GM12873 (cell line): ENCODE results near the gene FUOM.

ENCODE experiments used
- TF ChIP-seq, protein P1 (sequence below): IDR thresholded peaks from 2 replicates; pipeline ENCODE4 v1.5.1; 2012; ENCODE audit warnings: low read depth, mild to moderate bottlenecking, moderate library complexity, low read length, control low read depth; ENCODE audit not compliant: insufficient read depth; ENCODE audit errors: missing control alignments

FUOM gene

GRCh38 chr10:133336118-133336576 is 21.7 kb downstream of the FUOM start:
- TF ChIP-seq, protein P1, sequence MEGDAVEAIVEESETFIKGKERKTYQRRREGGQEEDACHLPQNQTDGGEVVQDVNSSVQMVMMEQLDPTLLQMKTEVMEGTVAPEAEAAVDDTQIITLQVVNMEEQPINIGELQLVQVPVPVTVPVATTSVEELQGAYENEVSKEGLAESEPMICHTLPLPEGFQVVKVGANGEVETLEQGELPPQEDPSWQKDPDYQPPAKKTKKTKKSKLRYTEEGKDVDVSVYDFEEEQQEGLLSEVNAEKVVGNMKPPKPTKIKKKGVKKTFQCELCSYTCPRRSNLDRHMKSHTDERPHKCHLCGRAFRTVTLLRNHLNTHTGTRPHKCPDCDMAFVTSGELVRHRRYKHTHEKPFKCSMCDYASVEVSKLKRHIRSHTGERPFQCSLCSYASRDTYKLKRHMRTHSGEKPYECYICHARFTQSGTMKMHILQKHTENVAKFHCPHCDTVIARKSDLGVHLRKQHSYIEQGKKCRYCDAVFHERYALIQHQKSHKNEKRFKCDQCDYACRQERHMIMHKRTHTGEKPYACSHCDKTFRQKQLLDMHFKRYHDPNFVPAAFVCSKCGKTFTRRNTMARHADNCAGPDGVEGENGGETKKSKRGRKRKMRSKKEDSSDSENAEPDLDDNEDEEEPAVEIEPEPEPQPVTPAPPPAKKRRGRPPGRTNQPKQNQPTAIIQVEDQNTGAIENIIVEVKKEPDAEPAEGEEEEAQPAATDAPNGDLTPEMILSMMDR = no peak

GRCh38 chr10:133335246-133336117 is 22.3 kb downstream of the FUOM start:
- TF ChIP-seq, protein P1 = no peak

DNA sequence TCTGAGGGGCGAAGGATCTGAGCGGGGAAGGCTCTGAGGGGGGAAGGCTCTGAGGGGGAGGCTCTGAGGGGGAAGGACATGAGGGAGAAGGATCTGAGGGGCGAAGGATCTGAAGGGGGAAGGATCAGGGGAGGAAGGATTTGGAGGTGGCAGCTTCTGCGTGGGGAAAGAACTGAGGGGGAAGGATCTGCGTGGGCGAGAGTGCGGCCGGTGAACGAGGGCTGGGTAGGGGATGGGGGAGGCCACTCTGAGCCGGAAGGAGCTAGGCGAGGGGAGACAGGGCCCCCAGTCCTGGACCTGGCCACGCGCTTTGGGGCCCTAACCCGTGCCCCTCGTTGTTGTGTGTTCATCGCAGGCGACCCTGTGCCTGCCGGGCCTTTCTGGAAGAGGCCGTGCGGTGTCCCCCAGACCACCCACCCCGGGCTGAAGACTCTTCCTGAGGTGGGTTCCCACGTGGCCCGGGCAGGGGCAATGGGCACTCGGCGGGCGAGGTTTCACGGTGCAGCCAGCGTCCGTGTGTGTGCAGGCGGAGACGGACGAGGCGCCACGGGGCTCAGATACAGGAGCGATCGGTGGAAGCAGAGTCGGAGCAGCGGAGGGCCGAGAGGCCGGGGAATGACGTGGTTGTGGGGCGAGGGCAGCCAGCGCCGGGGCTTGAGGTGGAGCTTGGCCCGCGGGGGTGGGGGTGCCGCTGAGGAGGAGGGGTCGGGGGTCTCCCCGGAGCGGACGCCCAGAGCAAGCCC is 23.1 kb downstream of the FUOM start:
- TF ChIP-seq, protein P1 = no peak

DNA sequence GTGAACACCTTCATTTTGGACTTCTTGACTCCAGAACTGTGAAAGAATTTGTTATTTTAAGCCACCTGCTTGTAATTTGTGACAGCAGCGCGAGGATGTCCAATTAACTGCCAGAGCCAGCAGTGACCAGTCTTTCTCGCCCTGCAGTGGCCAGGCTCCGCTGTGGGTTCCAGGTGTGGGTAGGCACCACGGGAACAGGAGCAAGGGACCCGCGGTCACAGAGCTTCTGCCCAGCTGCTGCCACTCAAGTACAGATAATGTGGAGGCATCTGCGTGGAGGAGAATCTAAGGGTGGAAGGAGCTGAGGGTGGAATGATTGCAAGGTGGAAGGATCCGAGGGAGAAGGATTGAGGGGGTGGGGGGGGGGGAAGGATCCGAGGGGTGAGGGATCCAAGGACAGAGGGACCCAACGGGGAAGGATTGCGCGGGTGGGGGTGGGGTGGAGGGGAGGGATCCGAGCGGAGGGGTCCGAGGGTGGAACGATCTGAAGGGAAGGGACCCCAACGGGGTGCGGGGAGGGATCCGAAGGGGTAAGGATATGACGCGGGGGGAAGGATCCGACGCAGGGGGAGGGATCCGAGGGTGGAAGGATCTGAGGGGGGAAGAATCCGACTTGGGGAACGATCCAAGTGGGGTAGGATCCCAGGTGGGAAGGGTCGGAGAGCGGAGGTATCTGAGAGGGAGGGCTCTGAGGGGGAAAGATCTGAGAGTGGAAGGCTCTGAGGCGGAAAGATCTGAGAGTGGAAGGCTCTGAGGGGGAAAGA is 24.7 kb downstream of the FUOM start:
- TF ChIP-seq, protein P1 = no peak

DNA sequence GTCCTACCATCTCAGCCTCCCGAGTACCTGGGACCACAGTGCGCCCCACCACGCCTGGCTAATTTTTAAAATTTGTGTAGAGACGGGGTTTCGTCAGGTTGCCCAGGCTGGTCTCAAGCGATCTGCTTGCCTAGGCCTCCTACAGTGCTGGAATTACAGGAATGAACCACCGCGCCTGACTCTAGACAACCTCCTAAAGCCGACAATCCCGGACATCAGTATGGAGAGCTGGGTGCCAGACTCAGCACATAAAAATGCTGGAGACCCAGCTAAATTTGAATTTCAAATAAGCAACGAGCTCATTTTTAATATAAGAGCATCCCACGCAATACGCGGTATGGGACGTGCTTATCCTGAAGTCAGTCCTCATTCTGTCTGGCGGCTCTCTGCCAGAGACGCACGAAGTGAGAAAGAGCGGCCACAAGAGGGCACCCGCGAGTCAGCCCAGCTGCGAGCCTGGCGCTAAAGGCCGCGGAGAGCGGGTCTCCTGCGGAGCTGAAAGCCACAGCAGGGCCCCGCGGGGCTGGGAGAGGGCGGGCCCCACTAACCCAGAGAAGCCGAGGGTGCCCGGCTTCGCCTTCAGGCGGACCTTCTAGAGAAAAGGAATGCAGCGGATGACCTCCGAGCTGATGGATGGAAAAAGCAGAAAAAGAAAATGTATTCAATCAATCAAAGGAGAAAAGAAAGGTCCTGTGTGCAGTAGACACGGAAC is 28.2 kb downstream of the FUOM start:
- TF ChIP-seq, protein P1 = peak; percentile 89

DNA sequence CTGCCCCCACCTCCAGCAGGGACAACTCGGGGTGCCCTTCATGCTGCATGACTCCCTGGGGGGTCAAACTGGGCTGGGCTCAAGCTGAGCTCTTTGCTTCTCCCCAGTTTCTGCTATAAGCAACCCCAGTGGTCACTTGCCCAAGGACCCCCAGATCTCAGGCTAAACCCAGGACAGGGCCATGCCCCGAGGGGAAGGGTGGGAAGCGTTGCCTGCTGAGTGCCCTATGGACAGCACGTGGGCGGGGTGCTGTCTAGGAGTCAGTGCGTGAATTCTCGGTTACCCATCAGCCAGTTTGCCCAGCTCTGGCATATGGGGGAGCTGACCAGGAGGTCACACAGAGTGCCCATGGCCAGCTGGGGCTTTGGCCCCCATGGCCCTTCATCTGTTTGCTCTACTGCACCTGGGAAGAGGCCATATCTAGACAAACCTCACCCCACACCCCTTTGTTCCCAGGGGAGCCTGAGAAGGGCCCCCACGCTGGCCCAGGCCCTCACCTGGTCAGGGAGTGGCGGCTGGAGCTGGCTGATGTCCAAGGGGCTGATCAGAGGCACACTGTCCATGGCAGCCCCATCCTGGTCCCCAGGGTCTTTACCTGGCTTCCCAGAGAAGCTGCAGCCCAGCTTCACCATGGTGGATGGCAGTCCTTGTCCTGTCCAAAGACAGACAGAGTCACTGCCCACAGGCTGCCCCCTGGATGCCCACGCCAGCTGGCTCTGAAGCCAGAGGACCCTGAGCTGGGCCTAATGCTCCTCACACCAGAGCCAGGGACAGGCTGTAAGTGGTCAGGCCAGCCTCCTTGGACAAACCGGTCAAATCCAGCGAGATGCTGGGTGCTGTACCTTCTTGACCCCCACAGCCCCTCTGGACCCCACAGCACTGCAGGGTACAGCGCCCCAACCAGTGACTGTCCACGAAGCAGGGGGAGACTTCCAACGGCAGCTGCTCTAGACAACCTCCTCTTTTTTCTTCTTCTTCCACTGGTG is 29.2 kb downstream of the FUOM start:
- TF ChIP-seq, protein P1 = no peak
